HTERT RPE-1 (cell line): ENCODE results near the gene SLU7.

Experiments
- in situ Hi-C: fragments of 300-500 bp; cut with MboI; formaldehyde crosslinking; loops from 4 replicates; pipeline ENCODE4 v1.14.3; 2020; ENCODE audit warnings: low sequenced_read_pairs

Gene SLU7

GRCh38 chr5:160418561-160419457, at the start of gene SLU7:
SLU7 (minus strand) TSS chr5:160419081; CDS start chr5:160415294, 3,787 bp downstream.
- in situ Hi-C loops, result no loop called here

GRCh38 chr5:160468363-160468975, 49.6 kb upstream of the SLU7 start:
- in situ Hi-C loops, result no loop called here

GRCh38 chr5:160467555-160468362, 48.9 kb upstream of the SLU7 start:
- in situ Hi-C loops, result no loop called here

- in situ Hi-C loops, result no loop called here
Observed at GRCh38 chr5:160466889-160467554, 48.1 kb upstream of the SLU7 start.

GRCh38 chr5:160466116-160466515, 47.2 kb upstream of the SLU7 start:
- in situ Hi-C loops, result no loop called here

- in situ Hi-C loops, result no loop called here
Observed at GRCh38 chr5:160464466-160464797, 45.6 kb upstream of the SLU7 start.

- in situ Hi-C loops, result no loop called here
Observed at GRCh38 chr5:160463740-160464465, 45.0 kb upstream of the SLU7 start.

- in situ Hi-C loops, result no loop called here
Observed at GRCh38 chr5:160463227-160463626, 44.3 kb upstream of the SLU7 start.

- in situ Hi-C loops, result no loop called here
Observed at GRCh38 chr5:160462167-160462566, 43.3 kb upstream of the SLU7 start.

- in situ Hi-C loops, result no loop called here
Observed at GRCh38 chr5:160461378-160461777, 42.5 kb upstream of the SLU7 start.

GRCh38 chr5:160460377-160461049, 41.6 kb upstream of the SLU7 start:
- in situ Hi-C loops, result no loop called here

GRCh38 chr5:160458806-160459800, 40.2 kb upstream of the SLU7 start:
- in situ Hi-C loops, result no loop called here

- in situ Hi-C loops, result no loop called here
Observed at GRCh38 chr5:160457252-160457651, 38.4 kb upstream of the SLU7 start.

GRCh38 chr5:160456480-160457177, 37.7 kb upstream of the SLU7 start:
- in situ Hi-C loops, result no loop called here

- in situ Hi-C loops, result no loop called here
Observed at GRCh38 chr5:160455600-160455999, 36.7 kb upstream of the SLU7 start.

GRCh38 chr5:160453751-160454150, 34.9 kb upstream of the SLU7 start:
- in situ Hi-C loops, result no loop called here

GRCh38 chr5:160452795-160453194, 33.9 kb upstream of the SLU7 start:
- in situ Hi-C loops, result no loop called here

- in situ Hi-C loops, result no loop called here
Observed at GRCh38 chr5:160452036-160452435, 33.2 kb upstream of the SLU7 start.
